DOHH2 (cell line): Measurements from ENCODE around the gene SEMA6A.

Source experiments
- H3F3A ChIP-seq: fragments of 200-600 bp; sonication (generic), shearing (Covaris generic); 2 replicates; pipeline ENCODE4 v1.6.0; 2016; ENCODE audit warnings: antibody characterized with exemption, mild to moderate bottlenecking; ENCODE audit not compliant: control insufficient read depth, insufficient read depth
- H3K27ac ChIP-seq: fragments of 200-600 bp; sonication (generic); 2 replicates; pipeline ENCODE4 v1.5.1; 2014; ENCODE audit warnings: low read depth, mild to moderate bottlenecking, low read length, moderate library complexity
- H3K27me3 ChIP-seq: fragments of 200-600 bp; sonication (generic); 2 replicates; pipeline ENCODE4 v1.6.1; 2014; ENCODE audit warnings: mild to moderate bottlenecking, low read length, mixed read lengths; ENCODE audit not compliant: control insufficient read depth
- H3K36me3 ChIP-seq: fragments of 200-600 bp; sonication (generic); 2 replicates; pipeline ENCODE4 v1.6.1; 2014; ENCODE audit warnings: mild to moderate bottlenecking, low read length, moderate library complexity, mixed read lengths; ENCODE audit not compliant: control insufficient read depth
- H3K4me1 ChIP-seq: fragments of 200-600 bp; sonication (generic); 2 replicates; pipeline ENCODE4 v1.6.1; 2014; ENCODE audit warnings: mild to moderate bottlenecking, low read length, mixed read lengths; ENCODE audit not compliant: control insufficient read depth
- H3K4me2 ChIP-seq: fragments of 200-600 bp; sonication (generic); 2 replicates; pipeline ENCODE4 v1.6.0; 2014; ENCODE audit warnings: mild to moderate bottlenecking, low read length, moderate library complexity
- H3K4me3 ChIP-seq: fragments of 200-600 bp; sonication (generic); 2 replicates; pipeline ENCODE4 v1.5.1; 2014; ENCODE audit warnings: mild to moderate bottlenecking, low read length, mixed read lengths
- H3K79me2 ChIP-seq: fragments of 200-600 bp; sonication (generic); 2 replicates; pipeline ENCODE4 v1.6.1; 2014; ENCODE audit warnings: mild to moderate bottlenecking, low read length, mixed read lengths; ENCODE audit not compliant: control insufficient read depth
- H3K9me2 ChIP-seq: fragments of 200-600 bp; sonication (generic); replicated peaks from 2 replicates; pipeline ENCODE4 v1.6.1; 2014; ENCODE audit warnings: mild to moderate bottlenecking, low read length, mixed read lengths; ENCODE audit not compliant: control insufficient read depth
- H3K9me3 ChIP-seq: fragments of 200-600 bp; sonication (generic); 2 replicates; pipeline ENCODE4 v1.6.1; 2014; ENCODE audit warnings: antibody characterized with exemption, low read length, mixed read lengths; ENCODE audit not compliant: control insufficient read depth, insufficient read depth
- H4K20me1 ChIP-seq: fragments of 200-600 bp; sonication (generic); 2 replicates; pipeline ENCODE4 v1.6.0; 2014; ENCODE audit warnings: low read depth, mild to moderate bottlenecking, antibody characterized with exemption, low read length, moderate library complexity; ENCODE audit not compliant: control insufficient read depth, insufficient read depth
- CTCF ChIP-seq: fragments of 200-600 bp; sonication (generic); IDR thresholded peaks from one replicate; pipeline ENCODE4 v1.5.1; 2014; ENCODE audit warnings: antibody characterized with exemption, mild to moderate bottlenecking, low read depth, low read length; ENCODE audit not compliant: poor library complexity, severe bottlenecking
- EZH2phosphoT487 ChIP-seq: fragments of 200-600 bp; sonication (generic); IDR thresholded peaks from 2 replicates; pipeline ENCODE4 v1.6.1; 2017; ENCODE audit warnings: borderline replicate concordance, mild to moderate bottlenecking, antibody characterized with exemption, low read length, moderate library complexity, mixed read lengths

The SEMA6A gene

GRCh38 chr5:116569999-116570398, 4.6 kb downstream of the SEMA6A start:
- H3K4me2 ChIP-seq = no peak overlapping the region
- H3K4me3 ChIP-seq = no peak overlapping the region

GRCh38 chr5:116567106-116567505, 7.5 kb downstream of the SEMA6A start:
- Histone ChIP-seq H4K20me1 (no peaks in the 10 kb centered on the region), H3K79me2 (no peaks in the 10 kb centered on the region), H3K4me1 (no peaks in the 10 kb centered on the region), H3K27me3 (peaks cover 30% of the 10 kb centered on the region), H3K9me3 (no peaks in the 10 kb centered on the region), H3K27ac (no peak overlapping the region), H3K36me3 (no peaks in the 10 kb centered on the region), H3F3A (no peaks in the 10 kb centered on the region), H3K9me2 (no peaks in the 10 kb centered on the region), H3K4me2 (no peak overlapping the region), H3K4me3 (no peak overlapping the region)
- TF ChIP-seq CTCF = no peak
- TF ChIP-seq EZH2phosphoT487 = no peak

More at GRCh38 chr5:116569999-116570398, 4.6 kb downstream of the SEMA6A start:
- Histone ChIP-seq H3K36me3 (no peaks in the 10 kb centered on the region), H3K27me3 (peaks cover 52% of the 10 kb centered on the region), H3K27ac (no peak overlapping the region), H3K4me1 (peaks cover 9% of the 10 kb centered on the region), H4K20me1 (no peaks in the 10 kb centered on the region), H3F3A (no peaks in the 10 kb centered on the region), H3K9me2 (no peaks in the 10 kb centered on the region), H3K9me3 (no peaks in the 10 kb centered on the region), H3K79me2 (no peaks in the 10 kb centered on the region)
- no peak for TF ChIP-seq EZH2phosphoT487
- TF ChIP-seq CTCF = no peak

- H3K9me2 ChIP-seq = no peaks in the 10 kb centered on the region
- no peak overlapping the region for H3K4me2 ChIP-seq
- no peaks in the 10 kb centered on the region for H3K9me3 ChIP-seq
- peaks cover 3% of the 10 kb centered on the region; the same call in 1 of the 2 replicates for H3K4me1 ChIP-seq
- H3F3A ChIP-seq = no peaks in the 10 kb centered on the region
- H3K27me3 ChIP-seq = peaks cover 27% of the 10 kb centered on the region
- no peak overlapping the region for H3K27ac ChIP-seq
- TF ChIP-seq CTCF (no peak), EZH2phosphoT487 (no peak)
- H4K20me1 ChIP-seq = no peaks in the 10 kb centered on the region
- H3K4me3 ChIP-seq = no peak overlapping the region
- H3K79me2 ChIP-seq = no peaks in the 10 kb centered on the region
- H3K36me3 ChIP-seq = no peaks in the 10 kb centered on the region
Measured at GRCh38 chr5:116566251-116566650, 8.4 kb downstream of the SEMA6A start.
